Stimulated activated naive CD4-positive, alpha-beta T cell (primary cell): ENCODE results near the gene CARD19.

Experiments
- DNase-seq, 6 experiments: peaks; one replicate each; lab custom pipeline; 2025; lab: John Stamatoyannopoulos, UW

The CARD19 gene

DNA sequence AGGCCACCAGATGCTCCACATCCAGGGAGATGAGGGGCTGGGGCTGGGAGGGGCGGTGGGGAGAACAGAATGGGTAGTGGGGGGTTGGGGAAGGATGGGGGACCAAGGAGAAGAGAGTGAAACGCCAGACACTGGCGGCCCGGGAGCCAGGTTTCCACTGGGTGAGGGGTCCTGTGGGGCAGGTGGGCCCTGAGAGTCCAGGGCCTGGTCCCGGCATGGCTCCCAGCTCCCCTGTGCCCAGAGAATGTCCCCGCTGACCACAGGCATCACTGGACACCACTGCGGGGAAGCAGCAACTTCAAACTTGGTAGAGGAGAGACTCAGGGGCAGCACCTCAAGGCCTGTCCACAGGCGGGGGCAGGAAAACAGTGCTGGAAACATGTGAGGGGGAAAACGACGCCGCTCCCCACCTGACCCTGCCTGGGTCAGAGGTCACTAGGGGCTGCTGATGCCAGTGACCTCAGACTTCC is 24.9 kb downstream of the CARD19 start:
- DNase-seq = no peak

DNA sequence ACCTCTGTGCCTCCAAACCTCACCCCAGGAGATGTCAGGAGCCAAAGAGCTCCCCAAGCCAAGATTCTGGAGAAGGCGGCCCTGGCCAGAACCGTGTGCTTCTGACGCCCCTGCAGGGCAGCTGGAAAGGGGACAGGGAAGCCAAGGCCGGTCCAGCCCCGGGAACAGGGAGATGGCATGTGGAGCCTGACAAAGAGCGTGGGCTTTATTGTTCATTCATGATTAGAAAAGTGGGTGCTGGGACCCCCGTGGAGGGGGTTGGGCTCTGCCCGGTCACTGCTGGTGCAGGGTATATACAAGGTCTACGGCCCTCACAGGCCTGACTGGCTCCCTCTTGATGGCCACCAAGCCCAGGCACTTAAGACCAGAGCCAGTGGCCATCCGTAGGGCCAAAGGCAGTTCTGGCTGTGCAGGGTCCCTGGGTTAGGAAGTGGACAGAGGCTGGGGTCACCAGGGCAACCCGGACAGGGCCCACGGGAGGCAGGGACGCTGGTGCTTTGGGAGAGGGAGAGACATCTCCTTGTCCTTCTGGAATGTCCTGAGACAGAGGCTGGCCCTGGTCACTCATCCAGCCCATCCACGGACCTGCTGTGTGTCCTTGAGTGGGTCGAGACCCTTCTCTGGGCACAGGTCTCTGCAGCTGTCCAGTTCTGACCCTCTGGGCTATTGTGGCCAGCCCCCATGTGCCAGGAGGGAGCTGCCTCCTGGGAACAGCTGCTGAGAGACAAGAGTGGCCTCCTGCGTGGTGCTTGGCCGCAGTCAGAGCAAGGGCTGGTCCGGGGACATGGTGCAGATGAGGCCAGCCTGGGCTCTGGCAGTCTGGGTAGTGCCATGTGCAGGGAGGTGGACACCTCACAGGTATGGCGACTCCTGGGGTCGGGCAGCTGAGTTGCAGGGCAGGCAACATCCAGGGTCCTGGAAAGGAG is 25.6 kb downstream of the CARD19 start:
- no peak for DNase-seq

DNA sequence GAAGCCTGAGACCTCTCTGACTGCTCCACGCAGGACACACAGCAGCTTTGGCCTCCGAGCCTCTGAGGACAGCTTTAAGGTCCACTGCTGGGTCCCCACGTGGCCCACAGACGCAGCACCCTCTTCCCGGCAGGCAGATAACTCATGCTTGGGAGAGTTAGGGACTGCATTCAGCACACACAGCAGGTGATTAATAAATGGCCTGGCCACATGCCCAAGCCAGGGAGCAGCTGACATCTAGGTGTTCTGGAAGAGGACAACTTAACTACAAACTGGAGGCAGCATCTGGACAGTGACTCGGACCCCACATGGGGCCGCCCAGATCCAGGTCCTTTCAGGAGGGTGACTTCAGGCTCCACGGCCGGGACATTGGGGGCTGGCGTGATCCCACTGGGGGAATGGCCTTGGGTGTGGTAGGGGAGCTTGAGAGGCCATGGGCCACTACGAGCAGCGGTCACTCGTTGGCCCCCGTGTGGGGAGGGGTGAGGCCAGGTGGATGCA is 26.8 kb downstream of the CARD19 start:
- no peak for DNase-seq

DNA sequence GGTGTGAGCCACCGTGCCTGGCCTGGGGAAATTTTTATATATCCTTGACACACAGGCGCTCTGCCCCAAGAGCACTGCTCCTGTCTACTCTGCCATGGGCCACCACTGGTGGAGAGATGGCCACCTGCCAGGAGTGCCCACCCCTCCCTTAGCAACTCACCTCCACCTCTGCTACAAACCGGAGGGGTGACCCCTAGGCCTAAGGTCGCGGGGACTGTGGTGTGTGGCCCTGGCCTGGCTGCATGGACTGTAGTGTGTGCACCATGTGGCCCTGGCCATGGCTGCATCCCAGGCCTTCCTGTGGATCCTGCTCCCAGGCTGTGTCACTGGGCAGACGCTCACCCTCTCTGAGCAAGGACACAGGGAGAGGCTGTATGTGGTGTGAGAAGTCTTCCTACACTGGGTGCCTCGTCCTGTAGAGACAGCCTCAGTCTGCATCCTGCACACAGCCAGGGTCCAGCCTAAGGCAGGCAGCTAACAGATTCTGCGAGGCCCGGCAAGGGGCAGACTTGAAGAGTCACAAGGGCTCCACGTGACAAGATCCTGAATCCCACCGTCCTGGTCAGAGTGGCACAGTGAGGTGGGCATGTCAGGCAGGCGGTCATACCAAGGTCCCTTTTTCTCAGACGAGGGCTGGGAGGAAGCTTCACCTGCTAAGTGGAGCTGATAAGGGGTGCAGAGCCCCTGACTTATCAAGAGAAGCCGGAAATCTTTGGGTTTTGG is 27.7 kb downstream of the CARD19 start:
- DNase-seq = no peak

DNA sequence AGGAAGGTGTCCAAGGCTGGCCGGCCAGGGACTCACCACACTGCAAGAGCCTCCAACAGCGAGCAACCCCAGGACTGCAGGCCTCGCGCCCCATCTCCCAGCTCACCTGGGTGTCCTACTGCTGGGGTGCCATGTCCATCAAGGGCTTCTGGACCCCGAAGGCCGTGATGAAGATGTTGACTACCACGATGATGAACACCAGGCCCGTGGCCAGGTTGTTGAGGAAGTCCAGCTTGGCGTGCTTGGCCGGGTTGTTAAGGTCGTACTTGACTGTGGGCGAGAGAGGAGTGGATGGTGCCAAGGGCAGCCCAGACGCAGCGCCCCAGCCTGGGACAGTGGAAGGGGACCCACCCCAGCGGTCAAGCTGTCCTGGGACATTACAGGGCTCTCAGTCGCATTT is 28.8 kb downstream of the CARD19 start:
- no peak for DNase-seq

DNA sequence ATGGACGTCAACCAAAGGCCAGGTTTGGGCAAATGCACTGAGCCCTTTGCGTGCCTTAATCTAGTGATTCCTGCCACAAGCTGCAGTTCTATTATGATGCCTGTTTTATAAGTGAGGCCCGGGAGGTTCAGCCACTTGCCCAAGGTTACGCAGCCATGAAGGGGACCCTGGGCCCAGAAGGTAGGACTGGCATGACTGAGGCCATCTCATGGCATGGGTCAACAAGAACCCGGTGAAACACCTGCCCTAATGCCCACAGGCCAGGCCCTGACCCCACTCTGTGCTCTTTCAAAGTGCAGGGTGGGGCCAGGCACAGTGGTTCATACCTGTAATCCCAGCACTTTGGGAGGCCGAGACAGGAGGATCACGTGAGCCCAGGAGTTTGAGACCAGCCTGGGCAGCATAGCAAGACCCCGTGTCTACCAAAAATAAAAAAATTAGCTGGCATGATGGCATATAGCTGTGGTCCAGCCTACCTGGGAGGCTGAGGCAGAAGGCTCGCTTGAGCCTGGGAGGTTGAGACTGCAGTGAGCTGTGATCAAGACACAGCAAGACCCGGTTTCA is 29.4 kb downstream of the CARD19 start:
- no peak for DNase-seq

DNA sequence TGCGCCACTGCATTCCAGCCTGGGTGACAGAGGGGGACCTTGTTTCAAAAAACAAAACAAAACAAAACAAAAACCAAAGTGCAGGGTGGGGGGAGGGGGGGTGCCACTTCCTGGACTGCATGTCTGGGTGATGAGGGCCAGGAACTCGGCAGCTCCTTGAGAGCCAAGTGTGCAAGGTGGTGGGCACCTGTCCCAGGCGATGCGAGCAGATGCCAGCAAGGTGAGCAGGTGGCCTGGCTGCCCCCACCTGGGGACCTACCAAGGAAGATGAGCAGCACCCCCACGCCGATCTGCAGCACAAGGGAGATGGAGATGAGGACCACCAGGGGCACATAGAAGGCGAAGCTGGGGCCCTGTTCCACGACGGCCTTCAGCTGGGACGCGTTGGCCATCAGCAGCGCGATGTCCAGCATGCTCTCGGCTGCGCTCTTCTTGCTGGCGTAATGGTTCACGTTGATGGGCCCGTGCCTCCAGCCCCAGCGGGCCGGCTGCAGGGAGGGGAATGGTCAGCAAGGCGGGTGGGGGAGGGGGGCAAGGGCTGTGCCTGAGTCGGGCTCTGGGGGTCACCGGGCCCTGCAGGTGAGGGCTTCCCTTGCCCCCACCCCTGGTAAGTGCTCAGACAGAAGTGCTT is 30.2 kb downstream of the CARD19 start:
- peak; percentile 18 to 56 (median 34) for DNase-seq

DNA sequence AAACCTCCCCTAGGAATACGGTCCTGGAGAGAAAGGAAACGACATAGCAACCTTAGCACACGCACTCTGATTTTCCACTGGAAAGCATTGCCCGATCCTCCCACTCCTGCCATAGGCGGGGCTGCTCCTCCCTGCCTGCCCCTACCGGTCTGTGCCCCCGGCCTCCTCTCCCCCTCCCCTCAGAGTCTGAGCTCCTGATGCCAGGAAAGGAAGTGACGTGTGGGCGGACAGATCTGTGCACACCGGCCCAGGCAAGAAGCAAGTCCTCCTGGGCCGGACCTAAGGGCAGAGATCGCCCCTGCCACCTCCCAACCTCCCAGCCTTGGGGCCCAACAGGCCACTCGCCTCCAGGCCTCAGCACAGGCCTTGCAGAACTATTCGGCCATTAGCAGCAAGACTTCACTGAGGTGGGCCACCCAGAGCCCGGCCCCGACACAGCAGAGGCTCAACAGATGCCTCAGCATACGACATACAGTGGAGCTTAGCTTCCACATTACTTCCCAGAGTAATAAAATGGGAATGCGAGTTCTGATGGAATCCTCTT is 30.9 kb downstream of the CARD19 start:
- DNase-seq = peak in 1 of 6 experiments; percentile 31

DNA sequence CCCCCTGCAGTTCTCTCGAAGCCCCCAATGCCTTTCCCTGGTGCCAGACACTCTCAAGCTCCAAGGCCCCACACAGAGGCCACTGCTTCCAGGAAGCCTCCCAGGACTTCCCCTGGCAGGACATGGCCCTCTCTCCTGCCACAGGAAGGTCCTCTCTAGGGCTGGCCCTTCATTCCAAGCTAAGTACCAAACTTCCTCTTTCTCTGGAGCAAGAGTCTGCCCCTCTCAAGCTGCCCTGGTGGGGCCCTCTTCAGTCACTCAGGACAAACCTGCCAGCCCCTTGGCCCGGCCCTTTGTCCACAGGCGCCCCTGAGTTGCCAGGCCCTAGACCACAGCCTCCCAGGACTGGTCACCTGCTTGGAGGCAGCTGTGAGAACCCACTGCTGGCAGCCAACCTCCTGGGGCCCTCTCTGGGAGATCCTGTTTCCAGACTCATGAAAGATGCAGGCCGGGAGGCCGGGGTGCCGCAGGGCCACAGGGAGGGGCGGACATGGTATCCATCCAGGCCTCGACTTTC is 31.4 kb downstream of the CARD19 start:
- DNase-seq = no peak

DNA sequence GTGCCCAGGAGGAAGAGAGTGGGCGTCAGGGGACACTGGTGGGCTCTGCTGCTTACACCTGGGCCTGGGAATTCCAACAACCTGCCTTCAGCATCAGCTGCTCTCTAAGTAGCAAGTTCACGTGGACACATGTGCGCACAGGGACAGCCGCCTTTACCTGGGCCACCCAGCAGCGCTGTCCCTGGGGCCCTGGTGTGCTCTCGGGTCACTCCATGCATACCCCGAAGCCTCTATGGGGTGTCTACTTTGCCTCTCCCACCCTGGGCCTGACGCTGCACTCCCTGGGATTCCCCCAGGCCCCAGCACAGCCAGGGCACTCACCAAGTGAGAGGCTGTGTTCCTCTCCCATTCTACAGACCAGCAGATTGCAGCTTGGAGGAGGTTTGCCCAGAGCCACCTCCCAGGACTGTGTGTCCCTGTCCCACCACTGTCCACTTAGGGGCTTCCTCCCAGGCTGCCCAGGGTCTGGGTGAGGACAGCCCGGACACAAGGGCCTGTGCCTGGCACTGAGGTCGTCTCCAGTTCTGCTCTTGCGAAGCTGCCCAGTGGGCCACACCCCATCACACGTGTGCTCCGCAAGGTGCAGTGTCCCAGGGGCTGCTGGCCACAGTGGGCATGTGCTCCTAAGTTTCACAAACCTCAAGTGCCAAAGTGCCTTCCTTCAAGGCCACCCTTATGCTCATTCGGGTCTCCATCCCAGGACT is 32.1 kb downstream of the CARD19 start:
- DNase-seq = no peak

DNA sequence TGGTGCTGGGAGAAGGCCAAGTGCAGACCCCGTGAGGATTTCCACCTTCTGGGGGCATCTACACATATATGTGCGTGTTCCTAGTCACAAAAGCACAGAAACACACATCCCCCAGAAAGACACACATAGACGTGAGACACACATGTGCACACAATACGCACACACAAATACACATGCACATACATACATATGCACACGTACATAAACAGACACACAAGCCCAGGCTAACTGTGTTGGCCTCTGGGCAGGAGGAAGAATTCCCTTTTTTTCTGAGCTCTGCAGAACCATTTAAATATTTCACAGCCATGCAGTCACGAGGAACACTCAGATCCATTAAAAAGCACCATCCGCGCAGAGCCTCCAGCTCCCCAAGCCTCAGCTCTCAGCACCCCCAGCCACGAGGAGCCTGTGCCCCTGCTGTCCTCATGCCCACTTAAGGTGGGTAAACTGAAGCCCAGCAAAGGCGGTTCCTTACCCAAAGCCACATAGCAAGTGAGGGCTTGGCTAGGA is 32.8 kb downstream of the CARD19 start:
- no peak for DNase-seq

DNA sequence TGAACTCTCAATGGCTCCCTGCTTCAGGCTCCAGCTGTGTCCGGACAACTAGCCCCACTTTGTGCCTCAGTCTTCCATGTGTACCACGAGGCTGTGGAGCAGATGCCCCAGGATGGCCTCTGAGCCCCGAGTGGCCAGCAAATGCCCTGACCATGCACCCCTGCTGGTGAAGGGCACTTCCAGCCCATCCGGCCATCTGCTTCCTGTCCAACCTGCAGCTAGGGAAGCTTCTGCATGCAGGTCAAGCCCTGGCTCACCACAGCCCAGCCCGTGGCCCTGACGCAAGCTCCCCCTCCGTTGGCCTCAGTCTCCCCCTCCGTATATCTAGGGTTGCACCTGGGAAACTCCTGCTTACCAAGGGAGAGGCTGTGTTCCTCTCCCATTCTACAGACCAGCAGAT is 33.3 kb downstream of the CARD19 start:
- no peak for DNase-seq

DNA sequence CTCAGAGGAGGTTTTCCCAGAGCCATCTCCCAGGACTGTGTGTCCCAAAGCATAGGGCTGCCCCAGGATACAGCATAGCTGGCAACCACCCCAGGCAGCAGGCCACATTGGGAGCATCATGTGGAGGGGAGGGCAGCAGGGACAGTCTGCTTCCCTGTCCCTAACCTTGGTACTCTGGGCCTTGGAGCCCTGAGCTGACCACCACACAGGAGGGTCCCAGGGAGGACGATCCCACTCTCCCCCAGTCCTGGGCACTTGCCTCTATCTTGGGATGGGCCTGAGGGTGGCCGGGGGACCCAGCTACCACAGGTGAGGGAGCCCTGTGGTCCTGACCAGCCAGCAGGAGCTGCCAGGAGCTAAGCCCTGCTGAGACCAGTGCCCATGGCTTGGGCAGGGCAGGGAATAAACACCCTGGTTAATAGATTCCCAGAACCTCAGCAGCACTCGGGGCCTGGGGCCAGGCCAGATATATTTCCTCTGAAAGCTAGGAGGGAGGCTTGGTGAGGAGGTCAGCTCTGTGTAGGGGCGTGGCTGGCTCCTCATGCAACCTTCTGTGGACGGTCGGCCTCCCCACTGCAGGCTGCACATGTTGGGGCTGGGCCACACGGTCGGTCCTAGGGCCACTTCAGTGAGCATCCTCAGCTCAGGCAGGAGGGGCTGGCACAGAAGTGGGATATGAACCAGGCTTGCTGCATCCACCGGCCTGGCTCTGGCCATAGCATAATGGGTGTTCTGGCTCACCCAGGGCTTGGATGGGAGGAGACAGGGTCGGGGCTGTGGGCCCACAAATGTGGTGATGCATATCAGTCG is 33.9 kb downstream of the CARD19 start:
- DNase-seq = no peak

DNA sequence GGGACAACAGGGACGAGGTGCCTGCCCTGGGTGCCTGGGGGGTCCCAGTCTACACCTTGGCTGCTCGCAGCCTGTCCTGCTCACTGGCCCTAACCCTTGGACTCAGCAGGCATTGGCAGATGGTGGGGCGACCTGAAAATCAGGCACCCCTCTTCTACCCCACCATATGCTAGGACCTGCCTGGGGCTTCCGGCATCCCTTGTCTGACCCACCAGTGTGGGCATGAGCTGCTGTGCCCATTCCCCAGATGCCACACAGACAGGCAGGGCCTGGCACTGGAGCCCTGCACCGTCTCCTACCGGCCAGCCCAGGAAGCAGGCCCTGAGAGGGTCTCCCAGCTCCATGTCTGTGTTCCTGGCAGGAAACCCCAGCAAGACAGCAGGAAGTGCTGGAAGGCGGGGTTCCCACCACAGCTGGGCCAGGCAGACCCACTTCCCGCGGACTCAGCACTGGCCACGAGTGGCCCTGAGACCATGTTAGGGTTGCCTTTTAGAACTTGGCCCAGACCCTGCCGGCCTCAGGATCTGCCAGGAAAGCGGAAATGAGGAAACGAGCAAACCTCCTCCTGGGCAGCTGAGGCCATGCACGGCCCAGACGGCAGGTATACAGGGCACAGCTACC is 35.0 kb downstream of the CARD19 start:
- DNase-seq = no peak

DNA sequence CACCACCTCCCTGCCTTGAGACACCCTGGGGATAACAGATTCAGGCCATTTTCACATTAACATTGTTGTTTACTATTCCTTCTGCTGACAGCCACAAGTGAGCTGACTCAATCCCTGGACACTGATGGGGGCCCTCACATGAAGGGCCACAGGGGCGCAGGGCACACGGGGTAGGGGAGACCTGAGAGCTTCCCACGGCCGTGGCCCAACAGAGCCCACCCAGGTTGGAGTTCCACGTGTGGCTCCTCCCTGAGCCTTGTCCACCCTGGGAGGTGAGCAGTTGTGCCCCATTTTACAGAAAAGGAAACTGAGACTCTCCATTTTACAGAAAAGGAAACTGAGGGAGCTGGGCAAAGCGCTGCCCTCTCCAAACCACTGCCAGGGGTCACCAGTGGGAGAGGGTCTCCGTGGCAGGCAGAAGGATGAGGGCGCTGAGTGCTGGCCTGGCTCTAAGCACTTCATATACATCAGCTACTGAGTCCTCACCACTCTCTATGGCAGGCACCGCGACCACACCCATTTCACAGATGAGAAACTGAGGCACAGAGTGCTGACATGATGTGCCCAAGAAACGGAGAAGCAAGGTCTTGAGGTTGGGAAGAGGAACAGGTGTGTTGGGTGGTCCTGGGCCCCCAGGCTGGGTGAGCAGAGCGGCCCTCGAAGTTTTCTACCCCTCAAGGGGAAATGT is 35.7 kb downstream of the CARD19 start:
- DNase-seq = no peak

DNA sequence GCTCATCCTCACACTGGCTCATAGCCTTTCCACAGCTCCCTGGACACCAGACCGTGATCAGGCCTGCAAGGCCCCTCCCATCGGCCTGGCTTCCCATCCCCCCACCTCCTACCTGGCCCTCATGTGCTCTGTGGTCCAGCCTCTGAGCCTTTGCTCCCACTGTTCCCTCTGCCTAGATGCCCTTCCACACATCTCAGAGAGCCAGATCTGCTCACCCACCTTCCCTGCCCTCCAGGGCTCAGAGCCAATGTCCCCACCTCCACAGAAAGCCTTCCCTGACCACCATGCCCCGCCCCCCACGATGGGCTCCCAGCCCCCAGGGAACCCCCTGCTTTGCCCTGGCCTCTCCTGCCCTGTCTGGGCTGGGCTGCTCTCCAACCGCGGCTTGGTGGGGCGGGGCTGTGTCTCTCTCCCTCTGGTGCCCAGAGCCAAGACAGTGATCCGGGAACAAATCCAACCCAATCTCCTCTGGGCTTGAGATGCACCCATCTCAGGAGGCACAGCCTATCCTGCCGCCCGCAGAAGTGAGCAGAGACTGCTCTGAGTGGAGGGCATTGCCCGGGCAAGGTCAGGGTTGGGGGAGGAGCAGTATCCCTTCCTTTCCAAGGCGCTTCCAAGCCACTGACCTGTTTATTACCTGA is 36.4 kb downstream of the CARD19 start:
- DNase-seq = no peak

DNA sequence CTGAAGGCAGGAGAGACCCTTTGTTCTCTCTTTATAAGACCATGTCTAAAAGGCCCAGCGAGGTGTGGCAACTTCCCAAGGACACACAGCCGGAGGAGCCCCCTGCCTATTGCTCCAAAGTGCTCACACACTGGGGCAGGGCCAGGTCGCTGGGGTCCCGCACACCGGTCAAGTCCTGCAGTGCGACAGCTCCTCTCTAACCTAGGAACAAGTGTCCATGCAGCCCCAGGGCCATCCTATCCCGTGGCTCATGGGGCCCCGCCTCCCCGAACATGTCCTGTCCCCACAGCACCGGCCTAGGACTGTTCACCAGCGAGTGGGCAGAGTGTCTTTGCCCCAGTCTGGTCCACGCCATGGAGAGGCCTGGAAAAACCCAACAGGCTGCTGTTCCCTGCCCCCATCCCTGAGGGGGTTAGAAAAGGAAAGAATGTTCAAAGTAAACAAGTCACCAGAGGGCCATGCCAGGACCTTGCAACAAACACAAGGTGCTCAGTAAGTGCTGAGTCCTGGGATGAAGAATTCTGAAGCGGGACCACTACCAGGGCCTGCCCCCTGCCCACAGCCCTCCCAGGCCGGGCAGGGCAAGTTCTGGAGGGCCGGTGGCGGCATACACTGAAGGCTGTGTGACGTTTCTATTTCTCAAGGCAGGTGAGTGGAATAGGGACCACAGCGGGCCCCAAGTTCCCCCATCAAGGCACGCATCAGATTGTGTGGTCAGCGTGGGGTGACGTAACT is 37.1 kb downstream of the CARD19 start:
- DNase-seq = no peak

DNA sequence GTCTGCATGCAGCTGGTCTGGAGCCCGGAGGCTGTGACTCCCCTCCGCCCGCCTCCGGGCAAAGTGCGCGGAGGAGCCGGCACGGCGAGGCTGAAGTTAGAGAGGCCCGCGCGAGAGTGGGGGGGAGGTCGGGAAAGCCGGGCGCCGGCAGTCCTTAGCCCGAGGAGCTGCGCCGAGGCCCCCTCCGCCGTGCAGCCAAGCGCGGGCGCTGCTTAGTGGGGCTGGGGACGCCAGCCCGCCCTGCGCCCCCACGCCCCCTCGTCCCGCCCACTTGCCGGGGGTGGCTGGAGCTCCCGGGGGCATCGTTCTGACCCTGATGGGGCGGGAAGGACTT is 37.6 kb downstream of the CARD19 start:
- peak in 4 of 6 experiments; percentile 34 to 66 (median 47) for DNase-seq
